ENCODE measurements around the gene TOR4A.

The TOR4A gene

DNA sequence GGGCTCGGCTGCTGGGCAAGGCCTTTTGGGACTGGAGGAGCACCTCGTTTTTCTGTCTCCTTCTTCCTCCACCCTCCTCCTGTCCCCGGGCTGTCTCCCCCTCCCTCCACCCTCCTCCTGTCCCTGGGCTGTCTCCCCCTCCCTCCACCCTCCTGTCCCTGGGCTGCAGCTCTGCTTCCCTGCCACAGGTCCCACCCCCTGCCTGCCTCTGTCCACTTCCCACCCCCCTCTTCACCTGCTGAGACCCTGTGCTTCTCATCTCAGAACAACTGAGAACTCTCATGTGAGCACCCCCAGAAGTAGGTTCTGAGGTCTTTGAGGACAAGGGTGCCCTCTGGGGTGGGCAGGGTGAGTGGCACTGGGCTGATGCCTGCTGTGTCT lies 5.8 kb upstream of the TOR4A start:
- DNase-seq (ENCODE audit: low spot score): no peak

DNA sequence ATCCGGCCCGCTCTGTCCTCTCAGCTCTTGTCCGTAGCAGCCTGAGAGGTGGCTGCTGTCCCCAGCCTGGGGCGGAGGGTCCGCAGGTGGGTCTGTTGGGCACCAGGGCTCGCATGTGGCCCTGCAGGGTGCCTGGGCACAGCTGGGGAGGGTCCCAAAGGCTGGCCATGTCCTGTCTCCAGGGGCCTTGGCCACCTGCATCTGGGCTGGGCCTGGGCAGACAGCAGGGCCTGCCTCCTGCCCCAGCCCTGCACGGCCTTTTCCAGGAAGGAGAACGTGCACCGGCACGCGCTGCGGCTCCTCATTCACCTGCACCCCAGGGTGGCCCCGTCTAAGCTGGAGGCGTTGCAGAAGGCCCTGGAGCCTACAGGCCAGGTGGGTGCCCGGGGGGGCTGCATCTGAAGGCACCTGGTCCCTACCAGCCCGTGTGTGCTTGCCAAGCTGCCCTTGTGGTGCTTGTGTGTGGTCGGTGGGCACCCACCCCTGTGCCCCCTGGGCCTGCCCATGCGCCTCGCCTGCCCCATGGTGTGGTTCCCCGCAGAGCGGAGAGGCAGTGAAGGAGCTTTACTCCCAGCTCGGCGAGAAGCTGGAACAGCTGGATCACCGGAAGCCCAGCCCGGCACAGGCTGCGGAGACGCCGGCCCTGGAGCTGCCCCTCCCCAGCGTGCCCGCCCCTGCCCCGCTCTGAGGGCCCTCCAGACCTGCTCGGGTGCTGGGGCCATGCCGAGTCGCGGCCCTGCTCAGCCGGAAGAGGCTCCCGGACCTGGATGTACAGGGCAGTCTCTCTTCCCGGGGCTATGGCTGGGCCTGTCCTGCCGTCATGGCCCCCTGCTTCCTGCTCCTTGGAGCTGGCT lies 5.1 kb upstream of the TOR4A start:
- DNase-seq (ENCODE audit: low spot score): no peak

DNA sequence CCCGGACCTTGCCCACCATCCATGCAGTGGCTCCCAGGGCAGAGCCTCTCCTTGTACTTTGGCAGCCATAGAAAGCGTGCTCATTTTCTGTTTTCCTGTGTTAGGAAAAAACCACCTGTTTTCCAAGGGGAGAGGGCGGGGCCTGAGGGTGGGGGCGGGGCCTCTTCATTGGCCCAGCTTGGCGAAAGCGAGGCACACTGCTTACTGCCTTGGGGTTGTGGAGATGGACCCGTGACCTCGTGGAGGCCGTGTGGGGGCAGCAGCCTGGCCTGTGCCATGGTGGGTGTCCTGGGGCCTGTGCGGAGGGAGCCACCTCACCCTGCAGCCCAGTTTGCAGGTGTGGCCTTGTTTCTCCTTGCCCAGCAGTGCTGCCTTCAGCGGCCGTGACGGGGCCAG lies 4.4 kb upstream of the TOR4A start:
- DNase-seq (ENCODE audit: low spot score): no peak

DNA sequence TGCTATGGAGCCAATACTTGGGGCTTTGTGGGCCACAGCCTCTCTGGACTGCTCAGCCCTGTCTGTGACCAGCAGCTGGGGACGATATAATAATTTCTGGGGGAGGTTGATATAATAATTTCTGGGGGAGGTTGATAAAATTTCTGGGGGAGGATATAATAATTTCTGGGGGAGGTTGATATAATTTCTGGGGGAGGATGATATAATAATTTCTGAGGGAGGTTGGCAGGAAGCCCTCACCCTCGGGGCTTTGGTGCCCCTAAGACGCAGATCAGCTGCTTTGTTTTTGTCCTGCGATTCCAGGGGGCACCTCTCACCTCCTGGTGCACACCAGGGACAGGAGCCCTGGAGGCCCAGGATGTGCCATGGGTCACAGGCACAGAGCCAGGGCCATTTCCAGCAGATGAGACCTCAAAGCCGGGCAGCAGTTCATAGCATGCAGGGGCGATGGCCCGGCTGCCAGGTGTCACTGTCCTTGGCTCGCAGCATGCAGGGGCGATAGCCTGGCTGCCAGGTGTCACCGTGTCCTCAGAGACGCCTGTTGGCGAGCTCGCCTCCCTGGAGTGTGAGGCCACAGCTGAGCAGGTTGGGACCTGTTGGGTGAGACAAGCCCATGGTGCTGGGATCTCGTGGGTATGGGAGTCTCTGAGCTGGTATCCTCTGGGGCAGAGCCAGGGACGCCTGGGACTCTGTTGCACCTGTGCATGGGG lies 3.8 kb upstream of the TOR4A start:
- no peak for DNase-seq (ENCODE audit: low spot score)

DNA sequence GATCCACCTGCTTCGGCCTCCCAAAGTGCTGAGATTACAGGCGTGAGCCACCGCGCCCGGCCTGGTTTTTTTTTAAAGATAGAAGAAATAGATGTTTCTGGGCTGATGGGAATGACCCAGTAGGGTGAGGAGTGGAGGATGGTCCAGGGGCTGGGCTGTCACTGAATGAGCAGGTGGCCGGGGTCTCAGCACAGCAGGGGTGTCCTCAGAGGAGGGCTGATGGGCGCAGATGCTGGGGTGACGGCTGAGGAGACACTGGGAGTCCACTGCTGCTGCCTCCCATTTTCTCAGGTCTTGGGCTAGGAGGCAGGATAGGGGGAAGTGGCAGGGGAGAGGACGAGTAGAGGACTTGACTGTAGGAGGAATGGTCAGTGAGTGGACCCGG lies 2.3 kb upstream of the TOR4A start:
- DNase-seq (ENCODE audit: low spot score): no peak

DNA sequence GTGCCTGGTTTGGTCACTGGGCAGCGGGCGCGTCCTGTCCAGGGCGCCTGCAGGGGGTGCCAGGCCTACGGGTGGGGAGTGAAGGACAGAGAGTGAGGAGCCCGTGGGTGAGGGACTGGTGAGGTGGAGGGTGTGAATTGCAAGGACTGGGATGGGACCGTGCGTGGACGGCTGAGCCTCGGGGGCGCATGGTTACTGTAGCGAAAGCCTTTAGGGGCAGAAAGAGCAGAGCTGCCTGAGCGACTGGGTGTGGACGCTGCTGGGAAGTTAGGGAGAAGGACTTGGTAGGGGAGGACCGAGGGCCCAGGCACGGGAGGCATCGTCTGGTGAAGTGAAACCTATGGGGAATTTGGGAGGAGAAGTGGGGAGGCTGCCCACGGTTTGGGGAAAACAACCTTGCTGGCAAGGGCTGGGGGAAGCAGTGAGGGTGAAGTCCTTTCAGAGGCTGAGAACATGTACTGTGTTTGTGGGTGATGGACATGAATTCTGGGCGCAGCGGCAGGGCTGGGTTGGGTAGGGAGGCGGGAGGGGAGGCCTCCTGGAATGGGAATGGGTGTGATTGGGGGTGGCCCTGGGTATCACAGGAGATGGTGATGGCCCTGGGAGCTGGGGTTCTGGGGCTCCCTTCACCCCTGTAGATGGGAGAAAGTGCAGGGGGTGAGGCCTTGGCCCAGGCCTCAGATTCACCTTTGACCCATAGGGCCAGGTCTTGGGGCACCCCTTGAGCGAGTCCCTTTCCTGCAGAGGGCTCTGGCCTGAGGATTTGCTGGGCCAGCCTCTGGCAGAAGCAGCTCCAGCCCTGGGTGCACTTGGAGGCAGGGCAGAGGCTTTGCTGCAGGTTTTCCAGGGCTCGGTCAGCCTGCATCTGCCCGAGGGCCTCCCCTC lies 1.7 kb upstream of the TOR4A start:
- no peak for DNase-seq (ENCODE audit: low spot score)

DNA sequence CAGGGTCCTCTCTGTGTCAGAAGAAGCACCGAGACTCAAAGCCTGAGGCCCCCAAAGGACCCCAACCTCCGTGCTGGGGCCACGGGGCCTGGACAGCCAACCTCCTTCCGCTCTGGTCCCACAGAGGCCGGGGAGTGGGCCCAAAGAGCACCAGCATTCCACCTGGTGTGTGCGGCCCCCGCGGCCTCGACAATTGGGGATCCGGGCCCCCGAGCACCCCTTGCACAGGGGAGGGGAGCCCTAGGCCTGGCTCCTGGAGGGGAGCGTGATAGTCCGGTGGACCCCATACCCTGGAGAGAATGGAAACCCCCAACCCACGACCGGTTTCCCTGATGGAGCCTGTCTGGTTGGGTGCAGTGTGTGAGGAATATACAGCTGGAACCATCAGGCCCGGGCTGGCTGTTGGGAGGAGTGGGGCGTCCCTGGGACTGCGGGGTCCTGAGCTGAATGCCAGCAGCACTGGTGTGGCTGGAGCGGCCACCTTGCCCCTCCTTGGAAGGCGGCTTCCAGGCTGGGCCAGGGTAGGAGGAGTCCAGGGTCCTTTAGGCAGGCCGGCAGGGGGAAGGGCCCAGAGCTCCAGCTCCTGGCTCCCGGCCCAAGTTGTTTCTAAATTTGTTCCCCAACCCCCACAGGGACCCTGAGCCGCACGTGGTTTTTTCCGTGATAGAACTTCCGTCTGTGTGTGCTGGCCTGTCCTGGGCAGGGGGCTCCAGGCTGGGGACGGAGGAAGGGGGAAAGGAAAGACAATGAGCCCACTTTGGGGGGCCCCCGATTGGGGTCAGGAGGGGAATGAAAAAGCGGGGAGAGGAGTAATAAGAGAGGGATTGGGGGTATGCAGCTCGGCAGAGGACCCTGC lies 825 bp upstream of the TOR4A start:
- peak; percentile 84 for DNase-seq (ENCODE audit: low spot score)

DNA sequence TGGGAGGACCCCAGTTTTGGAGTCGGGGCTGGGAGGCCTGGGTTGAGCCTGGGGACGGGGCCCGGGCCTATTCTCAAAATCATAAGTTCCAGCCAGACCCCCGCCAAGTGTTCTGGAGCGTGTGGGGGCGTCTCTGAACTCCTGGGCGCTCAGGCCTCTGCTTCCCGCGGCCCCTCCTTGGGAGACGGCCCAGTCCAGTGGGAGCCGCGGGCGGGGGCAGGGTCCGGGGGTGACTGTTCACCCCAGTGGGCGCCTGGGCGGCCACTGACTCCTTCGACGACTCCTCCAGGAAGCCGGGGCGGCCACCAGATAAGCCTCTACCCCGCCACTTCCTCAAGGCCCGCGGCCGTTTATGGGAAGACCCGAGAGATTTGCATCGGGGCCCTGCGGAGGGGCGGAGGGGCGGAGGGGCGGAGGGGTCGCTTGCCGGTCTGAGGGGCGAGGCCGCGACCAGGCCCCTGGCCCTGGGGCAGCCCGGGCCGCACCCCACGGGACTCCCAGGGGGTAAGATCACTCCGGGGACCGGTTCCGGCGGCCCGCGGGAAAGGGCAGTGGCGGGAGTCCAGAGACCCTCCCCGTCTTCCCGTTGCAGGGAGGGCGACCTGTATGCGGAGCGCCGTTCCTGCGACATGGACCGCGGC lies 655 bp downstream of the TOR4A start:
- peak; percentile 46 for DNase-seq (ENCODE audit: low spot score)

DNA sequence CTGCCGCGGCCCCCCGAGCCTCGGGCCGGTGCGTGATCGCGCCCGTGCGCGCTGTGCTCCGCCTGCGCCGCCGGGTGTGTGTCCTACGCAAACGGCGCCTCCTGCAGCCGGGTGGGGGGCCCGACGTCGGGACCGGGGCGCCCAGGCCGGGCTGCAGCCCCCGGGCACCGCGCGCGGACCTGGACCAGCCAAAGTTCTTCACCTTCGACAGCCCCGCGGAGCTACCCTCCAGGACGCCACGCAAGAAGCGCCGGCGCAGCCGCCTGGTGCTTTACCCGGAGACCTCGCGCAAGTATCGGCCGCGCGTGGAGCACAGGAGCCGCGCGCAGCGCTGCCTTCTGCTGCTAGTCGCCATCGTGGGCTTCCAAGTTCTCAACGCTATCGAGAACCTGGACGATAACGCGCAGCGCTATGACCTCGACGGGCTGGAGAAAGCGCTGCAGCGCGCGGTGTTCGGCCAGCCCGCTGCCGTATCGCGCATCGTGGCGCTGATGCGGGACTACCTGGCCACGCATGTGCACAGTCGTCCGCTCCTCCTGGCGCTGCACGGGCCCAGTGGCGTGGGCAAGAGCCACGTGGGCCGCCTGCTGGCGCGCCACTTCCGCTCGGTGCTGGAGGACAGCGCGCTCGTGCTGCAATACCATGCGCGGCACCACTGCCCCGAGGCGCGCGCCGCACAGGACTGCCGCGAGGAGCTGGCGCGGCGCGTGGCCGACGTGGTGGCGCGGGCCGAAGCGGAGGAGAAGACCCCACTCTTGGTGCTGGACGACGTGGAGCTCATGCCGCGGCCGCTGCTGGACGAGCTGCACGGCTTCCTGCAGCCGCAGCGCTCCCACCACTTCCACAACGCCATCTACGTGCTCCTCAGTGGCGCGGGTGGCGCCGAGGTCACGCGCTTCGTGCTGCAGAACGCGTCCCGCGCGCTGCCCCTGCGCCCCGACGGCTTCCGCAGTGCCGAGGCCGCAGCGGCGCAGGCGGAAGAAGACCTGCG lies 1.5 kb downstream of the TOR4A start:
- DNase-seq (ENCODE audit: low spot score): no peak

DNA sequence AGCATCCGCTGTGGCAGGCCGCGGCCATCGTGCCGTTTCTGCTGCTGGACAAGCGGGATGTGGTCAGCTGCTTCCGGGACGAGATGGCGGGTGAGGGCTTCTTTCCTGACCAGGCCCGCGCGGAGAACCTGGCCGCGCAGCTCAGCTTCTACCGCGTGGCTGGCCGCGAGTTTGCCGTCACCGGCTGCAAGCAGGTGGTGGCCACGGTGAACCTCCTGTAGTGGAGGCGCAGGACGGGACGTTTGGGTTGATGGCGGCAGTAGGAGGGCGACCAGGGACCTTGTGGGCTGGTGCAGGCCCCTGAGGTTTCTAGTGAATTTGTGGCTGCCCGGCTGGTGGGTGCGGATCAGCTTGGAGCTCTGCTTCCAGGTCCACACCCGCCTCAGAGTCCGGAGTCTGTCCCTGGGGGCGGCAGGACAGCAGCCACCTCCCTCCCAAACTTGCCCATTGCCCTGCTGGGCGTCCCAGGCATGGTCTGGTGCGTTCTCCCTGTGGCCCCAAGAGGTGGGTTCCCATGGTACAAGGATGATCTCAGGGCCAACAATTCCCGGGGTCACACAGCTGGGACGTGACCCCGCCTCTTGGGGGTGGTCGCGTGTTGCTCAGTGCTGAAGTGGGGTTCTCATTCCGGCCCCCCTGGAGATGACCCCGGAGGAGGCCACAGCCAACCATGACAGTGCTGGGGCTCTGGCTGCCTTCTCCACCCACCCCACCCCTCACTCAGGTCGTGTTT lies 2.4 kb downstream of the TOR4A start:
- no peak for DNase-seq (ENCODE audit: low spot score)

DNA sequence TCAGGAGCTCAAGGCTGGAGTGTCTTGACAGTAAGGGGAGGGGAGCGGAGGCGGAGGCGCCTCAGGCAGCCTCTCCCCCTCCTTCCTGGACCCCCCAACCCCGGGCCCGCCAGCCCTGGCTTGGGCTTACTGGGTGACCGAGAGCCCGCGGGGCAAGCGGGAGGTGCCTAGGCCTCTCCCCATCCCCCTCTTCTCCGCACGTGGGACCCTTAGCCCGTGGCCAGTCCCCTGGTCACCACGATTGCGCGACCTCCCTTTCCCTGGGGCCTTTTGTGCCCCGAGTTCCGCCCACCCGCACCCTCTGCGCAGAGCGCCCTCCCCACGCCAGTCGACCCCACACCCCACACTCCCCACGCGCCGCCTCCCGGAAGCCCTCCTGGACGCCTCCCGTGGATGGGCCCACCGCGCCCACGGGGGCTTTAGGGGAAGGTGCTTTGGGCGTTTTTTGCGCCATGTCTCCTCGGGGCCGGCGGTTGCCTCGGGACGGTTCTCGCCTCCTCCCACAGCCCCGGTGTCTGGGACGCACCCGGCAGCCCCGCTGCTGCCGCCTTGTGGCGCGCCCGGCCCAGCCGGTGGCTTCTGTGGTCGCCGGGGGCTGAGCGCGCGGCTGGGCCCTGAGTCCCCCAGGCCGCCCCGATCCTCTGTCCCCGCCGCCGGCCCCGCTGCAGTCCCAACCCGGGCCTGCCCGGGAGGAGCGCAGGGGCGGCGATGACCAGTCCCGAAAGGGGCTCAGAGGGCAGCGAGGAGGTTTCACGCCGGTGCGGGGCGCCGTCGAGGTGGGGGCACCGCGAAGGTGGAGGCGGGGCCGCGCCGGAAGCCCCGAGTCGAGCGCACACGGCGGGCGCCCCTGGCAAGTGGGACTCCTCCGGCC lies 3.2 kb downstream of the TOR4A start:
- no peak for DNase-seq (ENCODE audit: low spot score)

DNA sequence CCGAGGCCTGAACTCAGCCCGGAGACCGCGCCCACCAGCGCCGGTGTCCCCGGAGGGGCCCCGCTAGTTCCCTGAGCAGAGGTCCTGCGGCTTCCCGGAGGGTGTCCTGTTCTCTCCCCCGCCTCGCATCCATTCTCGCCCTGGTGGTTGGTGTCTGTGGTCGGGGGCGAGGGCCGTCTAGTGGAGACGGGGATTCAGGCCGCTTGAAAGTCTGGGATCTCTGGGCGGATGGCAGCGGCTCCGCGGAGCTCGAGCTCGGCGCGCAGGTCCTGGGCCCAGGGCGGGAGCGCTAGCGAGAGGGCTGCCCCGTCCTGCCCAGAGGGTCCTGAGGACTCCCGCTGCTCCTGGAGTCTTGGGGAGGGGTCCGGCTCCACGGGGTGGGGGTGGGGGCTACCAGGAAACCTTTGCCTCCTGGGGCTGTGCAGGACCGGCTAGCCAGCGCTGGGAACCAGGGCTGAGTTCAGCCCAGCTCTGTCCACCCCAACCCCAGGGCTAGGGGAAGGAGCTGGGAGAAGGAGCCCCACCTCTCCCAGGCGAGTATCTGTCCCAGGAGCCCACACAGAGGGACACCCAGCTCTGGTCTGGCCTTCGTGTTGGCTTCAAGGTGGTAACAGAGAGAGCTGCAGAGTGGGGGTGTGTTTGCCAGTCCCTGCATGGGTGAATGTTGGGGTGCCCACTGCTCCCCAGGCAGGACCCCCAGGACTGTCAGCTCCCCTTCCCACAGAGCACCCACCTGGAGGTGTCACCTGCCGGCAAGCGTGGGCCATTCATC lies 4.0 kb downstream of the TOR4A start:
- DNase-seq (ENCODE audit: low spot score): no peak

DNA sequence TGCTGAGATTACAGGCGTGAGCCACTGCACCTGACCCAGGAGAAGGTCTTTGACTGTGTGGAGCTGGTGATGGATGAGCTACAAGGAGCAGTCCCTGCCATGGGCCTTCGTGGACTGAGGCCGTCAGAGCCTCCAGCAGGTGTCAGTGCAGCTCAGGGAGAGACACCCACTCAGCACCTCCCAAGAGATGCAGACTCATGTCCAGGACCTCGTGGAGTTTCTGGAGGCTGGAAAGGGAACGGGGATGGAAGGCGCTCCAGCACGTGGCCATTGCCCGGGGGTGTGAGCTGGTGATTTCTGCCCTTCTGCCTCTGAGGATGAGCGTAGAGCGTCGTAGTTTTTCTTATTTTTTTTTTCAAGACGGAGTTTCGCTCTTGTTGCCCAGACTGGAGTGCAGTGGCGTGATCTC lies 9.5 kb downstream of the TOR4A start:
- DNase-seq (ENCODE audit: low spot score): peak; percentile 85

DNA sequence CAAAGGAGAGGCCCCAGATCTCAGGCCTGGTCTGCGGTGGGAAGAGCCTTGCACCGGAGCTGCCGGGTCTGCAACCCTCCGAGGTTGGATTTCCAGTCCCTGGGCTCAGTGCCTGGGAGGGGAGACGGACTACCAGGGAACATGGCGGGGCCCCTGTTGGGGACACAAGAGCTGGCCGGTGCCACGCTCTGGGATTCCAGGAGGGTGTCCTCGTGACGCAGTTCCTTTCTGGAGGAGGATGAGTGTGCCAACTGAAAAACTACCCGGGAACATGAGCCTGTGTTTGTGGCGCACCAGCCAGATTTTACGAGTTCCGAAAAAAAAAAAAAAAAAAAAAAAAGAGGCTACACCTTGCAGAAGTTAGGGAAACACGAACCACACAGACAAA lies 15.6 kb downstream of the TOR4A start:
- DNase-seq (ENCODE audit: low spot score): no peak

DNA sequence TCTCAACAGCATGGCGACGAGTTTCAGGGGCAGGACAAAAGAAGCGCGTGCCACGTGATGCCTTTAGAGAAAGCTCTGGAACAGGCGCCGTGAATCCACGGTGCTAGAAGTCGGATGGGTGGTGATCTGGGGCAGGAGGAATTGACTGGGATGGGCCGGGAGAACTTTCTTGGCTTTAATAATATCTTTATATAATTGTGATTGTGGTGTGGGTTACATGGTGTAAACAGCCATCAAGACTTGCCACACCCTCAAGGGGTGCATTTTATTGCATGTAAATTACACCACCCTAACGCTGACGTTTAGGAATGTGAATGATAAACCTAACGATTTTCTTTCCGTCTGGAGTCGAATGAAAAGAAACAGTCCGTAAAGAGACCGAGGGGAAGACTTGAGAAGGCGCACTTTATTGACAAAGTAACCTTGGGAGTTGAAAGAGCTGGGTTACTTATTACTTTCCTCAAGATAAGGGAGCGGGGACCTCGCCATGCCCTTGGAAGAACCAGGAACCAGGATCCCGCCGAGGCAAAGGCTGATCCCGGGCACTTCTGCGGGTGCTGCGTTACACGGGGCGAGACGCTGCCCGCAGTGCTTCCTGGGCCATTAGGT lies 16.1 kb downstream of the TOR4A start:
- DNase-seq (ENCODE audit: low spot score): no peak

DNA sequence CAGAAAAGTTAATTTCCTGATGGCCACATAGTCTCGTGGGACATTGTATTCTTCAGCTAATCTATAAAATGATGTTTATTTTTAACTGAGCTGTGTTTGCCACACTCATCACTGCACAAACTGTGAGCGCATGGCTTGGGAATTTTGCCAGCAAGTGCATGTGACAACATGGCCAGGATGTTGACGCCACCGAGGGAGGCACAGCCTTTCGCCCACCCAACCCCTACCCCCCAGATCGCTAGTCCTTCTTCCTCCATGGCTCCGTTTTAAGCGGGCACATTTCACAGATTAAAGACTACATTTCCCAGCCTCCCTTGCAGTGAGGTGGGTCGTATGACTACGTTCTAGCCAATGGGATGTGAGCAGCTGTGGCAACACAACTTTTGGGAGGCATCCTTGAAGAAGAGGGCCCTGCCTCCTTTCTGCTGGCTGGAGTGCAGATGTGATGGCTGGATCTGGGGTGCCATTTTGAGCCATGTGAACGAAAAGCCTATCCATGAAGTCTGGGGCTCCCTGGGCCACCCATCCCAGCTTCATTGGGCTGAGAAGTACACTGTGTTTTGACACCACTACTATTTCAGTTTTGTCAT lies 16.7 kb downstream of the TOR4A start:
- DNase-seq (ENCODE audit: low spot score): peak; percentile 82
